ENCODE results near the gene SNAP25.

The SNAP25 gene

DNA sequence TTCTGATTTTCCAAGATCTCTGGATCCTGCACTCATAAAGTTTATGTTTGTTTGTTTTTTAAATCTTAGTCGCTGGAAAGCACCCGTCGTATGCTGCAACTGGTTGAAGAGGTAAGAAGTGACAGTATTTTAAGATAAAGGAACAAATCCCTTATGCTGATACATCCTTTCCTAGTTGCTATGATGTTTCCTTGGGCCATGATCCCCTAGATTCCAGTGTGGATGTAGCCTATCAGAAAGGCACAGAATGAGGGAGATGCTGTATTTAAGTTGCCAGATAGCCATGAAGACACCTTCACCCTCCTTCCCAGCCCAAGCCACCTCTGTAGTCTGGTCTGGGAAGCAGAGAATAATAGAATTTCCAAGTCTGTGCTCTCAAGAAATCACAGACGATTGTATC is 59.0 kb downstream of the SNAP25 start:
- Histone ChIP-seq H3K9me3 (ENCODE audit: insufficient read depth, low read length) (peaks cover 13% of the 10 kb centered on the region; the same call in 1 of the 2 replicates), H3K27me3 (ENCODE audit: insufficient read depth, insufficient read length) (no peaks in the 10 kb centered on the region), H3K36me3 (ENCODE audit: insufficient read depth, insufficient read length, low read length) (no peaks in the 10 kb centered on the region), H3K4me1 (ENCODE audit: insufficient read depth, insufficient read length) (no peaks in the 10 kb centered on the region), H3K4me3 (ENCODE audit: insufficient read length, low read depth) (no peak overlapping the region), H3K9ac (ENCODE audit: insufficient read length, low read depth) (no peak overlapping the region)
- TF ChIP-seq ZNF274 (IDR thresholded peaks at IDR 0.05; ENCODE audit: low read depth, low read length) (no peak), YY1 (IDR thresholded peaks at IDR 0.05; ENCODE audit: insufficient read depth, insufficient read length) (no peak), SUZ12 (IDR thresholded peaks at IDR 0.05; ENCODE audit: extremely low read depth, insufficient read depth, insufficient read length) (no peak)
- no peak for DNase-seq (ENCODE audit: low read depth, low spot score)

DNA sequence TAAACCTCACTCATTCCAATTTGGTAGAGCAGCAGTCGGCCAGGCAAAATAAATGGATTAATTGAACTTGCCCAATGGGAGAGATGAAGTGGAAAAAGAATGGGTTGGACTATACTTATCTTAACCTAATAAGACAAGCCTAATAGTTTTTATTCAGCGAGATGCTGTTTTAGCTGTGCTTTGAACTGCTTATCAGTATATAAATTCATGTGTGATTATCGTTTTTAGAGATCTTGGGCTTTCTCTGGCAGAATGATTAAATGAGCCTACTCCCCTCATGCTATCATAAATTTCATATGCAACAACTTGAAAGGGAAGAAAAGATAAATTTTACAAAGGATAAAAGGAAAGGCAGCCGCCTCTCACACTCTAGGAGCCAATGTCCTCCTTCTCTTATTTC is 59.8 kb downstream of the SNAP25 start:
- H3K9me3 ChIP-seq (ENCODE audit: insufficient read depth, low read length), result peaks cover 13% of the 10 kb centered on the region; the same call in 1 of the 2 replicates
- H3K4me3 ChIP-seq (ENCODE audit: insufficient read length, low read depth), result no peak overlapping the region
- no peak overlapping the region for H3K9ac ChIP-seq (ENCODE audit: insufficient read length, low read depth)
- DNase-seq (ENCODE audit: low read depth, low spot score), result no peak
- no peaks in the 10 kb centered on the region for H3K27me3 ChIP-seq (ENCODE audit: insufficient read depth, insufficient read length)
- TF ChIP-seq SUZ12 (IDR thresholded peaks at IDR 0.05; ENCODE audit: extremely low read depth, insufficient read depth, insufficient read length) (no peak), YY1 (IDR thresholded peaks at IDR 0.05; ENCODE audit: insufficient read depth, insufficient read length) (no peak), ZNF274 (IDR thresholded peaks at IDR 0.05; ENCODE audit: low read depth, low read length) (no peak)
- H3K4me1 ChIP-seq (ENCODE audit: insufficient read depth, insufficient read length), result no peaks in the 10 kb centered on the region
- no peaks in the 10 kb centered on the region for H3K36me3 ChIP-seq (ENCODE audit: insufficient read depth, insufficient read length, low read length)

GRCh38 chr20:10280018-10280908 is 61.6 kb downstream of the SNAP25 start:
- H3K4me3 ChIP-seq (ENCODE audit: insufficient read length, low read depth), result no peak overlapping the region

DNA sequence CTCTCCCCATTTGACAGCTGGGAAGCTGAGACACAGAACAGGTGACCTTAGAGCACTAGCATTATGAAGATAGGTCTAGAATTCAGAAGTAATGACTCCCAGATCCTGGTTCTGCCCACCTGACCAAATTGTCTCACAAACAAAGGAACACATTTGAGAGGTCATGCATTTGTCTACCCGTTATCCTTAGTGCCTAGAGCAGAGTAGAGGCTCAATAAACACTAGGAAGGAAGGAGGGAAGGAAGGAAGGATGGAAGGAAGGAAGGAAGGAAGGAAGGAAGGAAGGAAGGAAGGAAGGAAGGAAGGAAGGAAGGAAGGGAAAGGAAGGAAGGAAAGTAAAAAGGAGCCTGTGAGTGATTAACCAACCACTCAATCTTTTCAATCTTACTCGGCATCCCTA is 63.3 kb downstream of the SNAP25 start:
- Histone ChIP-seq H3K27me3 (ENCODE audit: insufficient read depth, insufficient read length) (no peaks in the 10 kb centered on the region), H3K9ac (ENCODE audit: insufficient read length, low read depth) (no peak overlapping the region), H3K36me3 (ENCODE audit: insufficient read depth, insufficient read length, low read length) (no peaks in the 10 kb centered on the region), H3K4me3 (ENCODE audit: insufficient read length, low read depth) (no peak overlapping the region), H3K4me1 (ENCODE audit: insufficient read depth, insufficient read length) (no peaks in the 10 kb centered on the region), H3K9me3 (ENCODE audit: insufficient read depth, low read length) (peaks cover 13% of the 10 kb centered on the region; the same call in 1 of the 2 replicates)
- DNase-seq (ENCODE audit: low read depth, low spot score), result no peak
- TF ChIP-seq YY1 (IDR thresholded peaks at IDR 0.05; ENCODE audit: insufficient read depth, insufficient read length), result no peak
- no peak for TF ChIP-seq SUZ12 (IDR thresholded peaks at IDR 0.05; ENCODE audit: extremely low read depth, insufficient read depth, insufficient read length)
- TF ChIP-seq ZNF274 (IDR thresholded peaks at IDR 0.05; ENCODE audit: low read depth, low read length), result no peak

More at GRCh38 chr20:10280018-10280908, 61.6 kb downstream of the SNAP25 start:
- TF ChIP-seq ZNF274 (IDR thresholded peaks at IDR 0.05; ENCODE audit: low read depth, low read length) (no peak), SUZ12 (IDR thresholded peaks at IDR 0.05; ENCODE audit: extremely low read depth, insufficient read depth, insufficient read length) (no peak), YY1 (IDR thresholded peaks at IDR 0.05; ENCODE audit: insufficient read depth, insufficient read length) (no peak)
- Histone ChIP-seq H3K36me3 (ENCODE audit: insufficient read depth, insufficient read length, low read length) (no peaks in the 10 kb centered on the region), H3K9ac (ENCODE audit: insufficient read length, low read depth) (no peak overlapping the region), H3K4me1 (ENCODE audit: insufficient read depth, insufficient read length) (no peaks in the 10 kb centered on the region), H3K27me3 (ENCODE audit: insufficient read depth, insufficient read length) (no peaks in the 10 kb centered on the region), H3K9me3 (ENCODE audit: insufficient read depth, low read length) (peaks cover 13% of the 10 kb centered on the region; the same call in 1 of the 2 replicates)
- no peak for DNase-seq (ENCODE audit: low read depth, low spot score)

GRCh38 chr20:10282979-10283456 is 64.4 kb downstream of the SNAP25 start:
- no peak overlapping the region for H3K4me3 ChIP-seq (ENCODE audit: insufficient read length, low read depth)
- no peaks in the 10 kb centered on the region for H3K27me3 ChIP-seq (ENCODE audit: insufficient read depth, insufficient read length)
- TF ChIP-seq YY1 (IDR thresholded peaks at IDR 0.05; ENCODE audit: insufficient read depth, insufficient read length) (no peak), ZNF274 (IDR thresholded peaks at IDR 0.05; ENCODE audit: low read depth, low read length) (no peak), SUZ12 (IDR thresholded peaks at IDR 0.05; ENCODE audit: extremely low read depth, insufficient read depth, insufficient read length) (no peak)
- H3K9ac ChIP-seq (ENCODE audit: insufficient read length, low read depth), result no peak overlapping the region
- H3K9me3 ChIP-seq (ENCODE audit: insufficient read depth, low read length), result peaks cover 13% of the 10 kb centered on the region; the same call in 1 of the 2 replicates
- DNase-seq (ENCODE audit: low read depth, low spot score), result no peak
- H3K36me3 ChIP-seq (ENCODE audit: insufficient read depth, insufficient read length, low read length), result no peaks in the 10 kb centered on the region
- H3K4me1 ChIP-seq (ENCODE audit: insufficient read depth, insufficient read length), result no peaks in the 10 kb centered on the region

DNA sequence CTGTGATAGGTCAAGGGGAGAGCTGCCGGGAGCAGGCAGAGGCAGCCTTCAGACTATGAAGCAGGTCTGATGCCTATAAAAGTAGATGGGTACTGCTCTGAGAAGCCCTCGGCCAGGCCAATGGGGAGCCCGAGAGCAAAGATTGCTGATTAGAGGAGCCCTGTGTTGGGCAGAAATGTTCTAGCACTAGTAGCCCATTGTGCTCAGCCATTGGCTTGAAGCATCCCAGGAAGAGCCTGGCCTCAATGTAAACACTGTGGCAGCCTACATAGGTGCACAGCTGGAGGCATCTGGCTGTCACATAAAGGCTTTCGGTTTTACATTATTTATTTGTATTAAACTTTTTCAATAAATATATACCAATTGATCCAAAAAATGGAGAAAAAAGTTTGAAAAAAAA is 67.7 kb downstream of the SNAP25 start:
- no peak for DNase-seq (ENCODE audit: low read depth, low spot score)
- no peaks in the 10 kb centered on the region for H3K27me3 ChIP-seq (ENCODE audit: insufficient read depth, insufficient read length)
- TF ChIP-seq ZNF274 (IDR thresholded peaks at IDR 0.05; ENCODE audit: low read depth, low read length), result no peak
- no peak for TF ChIP-seq YY1 (IDR thresholded peaks at IDR 0.05; ENCODE audit: insufficient read depth, insufficient read length)
- no peak for TF ChIP-seq SUZ12 (IDR thresholded peaks at IDR 0.05; ENCODE audit: extremely low read depth, insufficient read depth, insufficient read length)
- no peaks in the 10 kb centered on the region for H3K4me1 ChIP-seq (ENCODE audit: insufficient read depth, insufficient read length)
- no peak overlapping the region for H3K4me3 ChIP-seq (ENCODE audit: insufficient read length, low read depth)
- H3K9ac ChIP-seq (ENCODE audit: insufficient read length, low read depth), result no peak overlapping the region
- H3K9me3 ChIP-seq (ENCODE audit: insufficient read depth, low read length), result peaks cover 9% of the 10 kb centered on the region; the same call in 1 of the 2 replicates
- H3K36me3 ChIP-seq (ENCODE audit: insufficient read depth, insufficient read length, low read length), result no peaks in the 10 kb centered on the region

DNA sequence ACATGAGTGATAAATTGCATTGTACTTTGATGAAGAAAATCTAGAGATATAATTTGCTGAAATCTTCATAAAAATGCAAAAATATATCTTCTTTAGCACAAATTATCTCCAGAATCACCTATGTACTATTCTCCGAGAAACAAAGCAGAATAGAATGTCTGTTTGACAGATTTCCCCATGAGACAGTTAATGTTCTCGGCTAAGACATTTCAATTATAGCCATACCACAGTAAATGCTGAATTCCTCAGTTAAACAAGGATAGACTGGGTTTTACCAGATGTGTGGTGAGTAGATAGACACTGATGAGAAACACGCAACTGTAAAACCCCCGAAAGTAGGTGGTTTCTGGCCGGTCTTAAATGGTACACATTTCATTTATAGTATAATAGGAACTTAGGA is 69.8 kb downstream of the SNAP25 start:
- Histone ChIP-seq H3K9me3 (ENCODE audit: insufficient read depth, low read length) (no peaks in the 10 kb centered on the region), H3K36me3 (ENCODE audit: insufficient read depth, insufficient read length, low read length) (no peaks in the 10 kb centered on the region), H3K4me3 (ENCODE audit: insufficient read length, low read depth) (no peak overlapping the region), H3K27me3 (ENCODE audit: insufficient read depth, insufficient read length) (no peaks in the 10 kb centered on the region), H3K4me1 (ENCODE audit: insufficient read depth, insufficient read length) (no peaks in the 10 kb centered on the region), H3K9ac (ENCODE audit: insufficient read length, low read depth) (no peak overlapping the region)
- DNase-seq (ENCODE audit: low read depth, low spot score), result no peak
- TF ChIP-seq YY1 (IDR thresholded peaks at IDR 0.05; ENCODE audit: insufficient read depth, insufficient read length) (no peak), ZNF274 (IDR thresholded peaks at IDR 0.05; ENCODE audit: low read depth, low read length) (no peak)
